HAP-1 (cell line): ENCODE data around the gene TTBK2.

Experiments used
- DNase-seq, 2 experiments: peaks; one replicate each; pipeline ENCODE4 v3.0.0-alpha.2; 2016 to 2020; ENCODE audit warnings: low spot score in 2 of 2
- H3K27me3 ChIP-seq: fragments of 250-450 bp; sonication (Bioruptor Pico); 2 replicates; pipeline ENCODE4 v1.5.1; 2020; ENCODE audit warnings: low read depth, mild to moderate bottlenecking, moderate library complexity
- H3K36me3 ChIP-seq: fragments of 250-450 bp; sonication (Bioruptor Pico); replicated peaks from 2 replicates; pipeline ENCODE4 v1.5.1; 2020; ENCODE audit warnings: mild to moderate bottlenecking
- H3K4me1 ChIP-seq: fragments of 250-450 bp; sonication (Bioruptor Pico); 2 replicates; pipeline ENCODE4 v1.5.1; 2020; ENCODE audit warnings: mild to moderate bottlenecking
- H3K4me3 ChIP-seq: fragments of 250-450 bp; sonication (Bioruptor Pico); 2 replicates; pipeline ENCODE4 v1.5.1; 2020; ENCODE audit warnings: mild to moderate bottlenecking, moderate library complexity
- H3K9me3 ChIP-seq: fragments of 250-450 bp; sonication (Bioruptor Pico); 2 replicates; pipeline ENCODE4 v1.5.1; 2020; ENCODE audit warnings: mild to moderate bottlenecking, moderate library complexity
- in situ Hi-C: fragments of 300-500 bp; cut with MboI; formaldehyde crosslinking; loops from 3 replicates; pipeline ENCODE4 v1.14.3; 2020; ENCODE audit warnings: low sequenced_read_pairs, inconsistent platforms, mixed read lengths

Gene TTBK2

GRCh38 chr15:42832576-42832975 lies 88.0 kb downstream of the TTBK2 start:
- H3K4me3 ChIP-seq = no peak overlapping the region
- DNase-seq = no peak
- no peaks in the 10 kb centered on the region for H3K36me3 ChIP-seq
- in situ Hi-C loops = no loop called here
- no peaks in the 10 kb centered on the region for H3K27me3 ChIP-seq
- no peaks in the 10 kb centered on the region for H3K4me1 ChIP-seq
- no peaks in the 10 kb centered on the region for H3K9me3 ChIP-seq

- Histone ChIP-seq H3K27me3 (no peaks in the 10 kb centered on the region), H3K9me3 (no peaks in the 10 kb centered on the region), H3K4me1 (no peaks in the 10 kb centered on the region), H3K4me3 (no peak overlapping the region), H3K36me3 (no peaks in the 10 kb centered on the region)
- in situ Hi-C loops = no loop called here
- DNase-seq = no peak
Observed at GRCh38 chr15:42826251-42826890, 94.2 kb downstream of the TTBK2 start.

GRCh38 chr15:42825599-42825998 lies 95.0 kb downstream of the TTBK2 start:
- Histone ChIP-seq H3K4me3 (no peak overlapping the region), H3K9me3 (no peaks in the 10 kb centered on the region), H3K36me3 (no peaks in the 10 kb centered on the region), H3K27me3 (no peaks in the 10 kb centered on the region), H3K4me1 (no peaks in the 10 kb centered on the region)
- in situ Hi-C loops = no loop called here
- DNase-seq = no peak

GRCh38 chr15:42820811-42821210 lies 99.8 kb downstream of the TTBK2 start:
- Histone ChIP-seq H3K4me3 (no peak overlapping the region), H3K27me3 (no peaks in the 10 kb centered on the region), H3K4me1 (no peaks in the 10 kb centered on the region), H3K9me3 (no peaks in the 10 kb centered on the region), H3K36me3 (no peaks in the 10 kb centered on the region; the same call in 1 of the 2 replicates)
- in situ Hi-C loops = no loop called here
- no peak for DNase-seq

- no peaks in the 10 kb centered on the region for H3K9me3 ChIP-seq
- H3K4me3 ChIP-seq = no peak overlapping the region
- DNase-seq = no peak
- H3K36me3 ChIP-seq = no peaks in the 10 kb centered on the region; the same call in 1 of the 2 replicates
- in situ Hi-C loops = no loop called here
- H3K27me3 ChIP-seq = no peaks in the 10 kb centered on the region
- H3K4me1 ChIP-seq = no peaks in the 10 kb centered on the region
Observed at GRCh38 chr15:42819786-42820185, 100.8 kb downstream of the TTBK2 start.

GRCh38 chr15:42811433-42811832 lies 109.1 kb downstream of the TTBK2 start:
- no peaks in the 10 kb centered on the region; the same call in 1 of the 2 replicates for H3K4me1 ChIP-seq
- no peak for DNase-seq
- no peaks in the 10 kb centered on the region for H3K9me3 ChIP-seq
- H3K27me3 ChIP-seq = no peaks in the 10 kb centered on the region
- in situ Hi-C loops = no loop called here
- no peaks in the 10 kb centered on the region for H3K36me3 ChIP-seq
- H3K4me3 ChIP-seq = no peak overlapping the region

GRCh38 chr15:42808913-42809312 lies 111.7 kb downstream of the TTBK2 start:
- no peak for DNase-seq
- Histone ChIP-seq H3K4me3 (no peak overlapping the region), H3K27me3 (no peaks in the 10 kb centered on the region), H3K36me3 (no peaks in the 10 kb centered on the region), H3K9me3 (no peaks in the 10 kb centered on the region), H3K4me1 (no peaks in the 10 kb centered on the region; the same call in 1 of the 2 replicates)
- in situ Hi-C loops = no loop called here

- no peaks in the 10 kb centered on the region for H3K27me3 ChIP-seq
- H3K36me3 ChIP-seq = no peaks in the 10 kb centered on the region
- no peaks in the 10 kb centered on the region; the same call in 1 of the 2 replicates for H3K4me1 ChIP-seq
- H3K4me3 ChIP-seq = no peak overlapping the region
- no peak for DNase-seq
- in situ Hi-C loops = no loop called here
- no peaks in the 10 kb centered on the region for H3K9me3 ChIP-seq
Observed at GRCh38 chr15:42805266-42805665, 115.3 kb downstream of the TTBK2 start.

- H3K9me3 ChIP-seq = no peaks in the 10 kb centered on the region
- no peaks in the 10 kb centered on the region for H3K27me3 ChIP-seq
- DNase-seq = no peak
- no peaks in the 10 kb centered on the region for H3K36me3 ChIP-seq
- no peaks in the 10 kb centered on the region; the same call in 1 of the 2 replicates for H3K4me1 ChIP-seq
- H3K4me3 ChIP-seq = no peak overlapping the region
- in situ Hi-C loops = no loop called here
Observed at GRCh38 chr15:42804739-42805138, 115.8 kb downstream of the TTBK2 start.

GRCh38 chr15:42803436-42803835 lies 117.1 kb downstream of the TTBK2 start:
- DNase-seq = no peak
- no peaks in the 10 kb centered on the region for H3K9me3 ChIP-seq
- H3K4me3 ChIP-seq = no peak overlapping the region
- no peaks in the 10 kb centered on the region for H3K27me3 ChIP-seq
- H3K4me1 ChIP-seq = no peaks in the 10 kb centered on the region; the same call in 1 of the 2 replicates
- no peaks in the 10 kb centered on the region for H3K36me3 ChIP-seq
- in situ Hi-C loops = no loop called here

- in situ Hi-C loops = no loop called here
- Histone ChIP-seq H3K27me3 (no peaks in the 10 kb centered on the region), H3K9me3 (no peaks in the 10 kb centered on the region), H3K36me3 (no peaks in the 10 kb centered on the region), H3K4me1 (no peaks in the 10 kb centered on the region; the same call in 1 of the 2 replicates), H3K4me3 (no peak overlapping the region)
- no peak for DNase-seq
Observed at GRCh38 chr15:42802168-42802567, 118.4 kb downstream of the TTBK2 start.

- peak in 1 of 2 experiments; percentile 52 for DNase-seq
- in situ Hi-C loops = no loop called here
- no peak overlapping the region for H3K4me3 ChIP-seq
Observed at GRCh38 chr15:42800731-42801474, 119.7 kb downstream of the TTBK2 start.

GRCh38 chr15:42798802-42799201 lies 121.8 kb downstream of the TTBK2 start:
- in situ Hi-C loops = no loop called here
- DNase-seq = no peak
- H3K4me1 ChIP-seq = no peaks in the 10 kb centered on the region
- H3K4me3 ChIP-seq = no peak overlapping the region
- no peaks in the 10 kb centered on the region for H3K9me3 ChIP-seq
- H3K27me3 ChIP-seq = no peaks in the 10 kb centered on the region
- H3K36me3 ChIP-seq = no peaks in the 10 kb centered on the region

More at GRCh38 chr15:42800731-42801474, 119.7 kb downstream of the TTBK2 start:
- Histone ChIP-seq H3K27me3 (no peaks in the 10 kb centered on the region), H3K9me3 (no peaks in the 10 kb centered on the region), H3K4me1 (no peaks in the 10 kb centered on the region), H3K36me3 (no peaks in the 10 kb centered on the region)
